GM12892 (cell line): ENCODE results near the gene PC.

Experiments used
- POLR2A ChIP-seq: IDR thresholded peaks from 2 replicates; pipeline ENCODE4 v1.6.1; 2011; ENCODE audit warnings: low read depth, low read length, control low read depth
- POLR2AphosphoS5 ChIP-seq: IDR thresholded peaks from 2 replicates; pipeline ENCODE4 v1.6.1; 2011; ENCODE audit warnings: low read depth, low read length, control low read depth
- TAF1 ChIP-seq: IDR thresholded peaks from 2 replicates; pipeline ENCODE4 v1.6.1; 2011; ENCODE audit warnings: low read depth, mild to moderate bottlenecking, control low read depth, low read length, borderline replicate concordance

GRCh38 chr11:66879583-66879982 is 78.6 kb downstream of the PC start:
- TF ChIP-seq POLR2AphosphoS5 (no peak), POLR2A (no peak), TAF1 (no peak)
